ENCODE results near the gene NUDT21. TPM values are rescaled to one million over a fixed set of nuclear protein-coding genes. Genes with fewer than 3 reads are reported as not detected.
A peak's percentile ranks its signal among the peaks of the same experiment; 100 is the strongest.

The NUDT21 gene
- total RNA-seq, 1 experiment from 2014 or later: 305 TPM

- Mint-ChIP-seq H3K27me3 (ENCODE audit: insufficient read depth, unreplicated experiment) (no peaks in the 10 kb centered on the region), H3K36me3 (ENCODE audit: insufficient read depth, unreplicated experiment) (peaks cover 86% of the 10 kb centered on the region), H3K9me3 (ENCODE audit: unreplicated experiment) (no peaks in the 10 kb centered on the region), H3K27ac (ENCODE audit: unreplicated experiment) (no peak overlapping the region), H3K4me1 (ENCODE audit: low read depth, unreplicated experiment) (no peaks in the 10 kb centered on the region), H3K4me3 (ENCODE audit: unreplicated experiment) (no peak overlapping the region)
- CTCF ChIA-PET: no interaction called here
- BruUV-seq (replicated peaks): no TSS peak
- no peaks in the 10 kb centered on the region for H3K9me3 ChIP-seq
- intact Hi-C loops (cut with micrococcal nuclease; ENCODE audit: unreplicated experiment): no loop called here
- no peak overlapping the region for H3K4me3 ChIP-seq (ENCODE audit: low read depth, low read length)
- H3K4me1 ChIP-seq: no peaks in the 10 kb centered on the region
- DNase-seq: no peak
- no peak for TF ChIP-seq CTCF (IDR thresholded peaks at IDR 0.05; ENCODE audit: insufficient read depth in 1 of 2, low read depth in 1 of 2, low read length in 1 of 2, severe bottlenecking in 1 of 2, unreplicated experiment in 1 of 2)
- H3K27me3 ChIP-seq (replicated peaks; ENCODE audit: control insufficient read depth, insufficient read depth, low read length): no peaks in the 10 kb centered on the region
- POLR2A ChIA-PET: interaction anchor here (0.7 kb wide), 1 partner anchor 9 kb away, joined by 4 read pairs; the partner anchor contains the start of genes NUDT21 and OGFOD1
- H3K36me3 ChIP-seq (ENCODE audit: control insufficient read depth, insufficient read depth, low read length): no peaks in the 10 kb centered on the region; the same call in 1 of the 2 replicates
Observed at GRCh38 chr16:56460101-56460500, 9.0 kb upstream of the NUDT21 start.

DNA sequence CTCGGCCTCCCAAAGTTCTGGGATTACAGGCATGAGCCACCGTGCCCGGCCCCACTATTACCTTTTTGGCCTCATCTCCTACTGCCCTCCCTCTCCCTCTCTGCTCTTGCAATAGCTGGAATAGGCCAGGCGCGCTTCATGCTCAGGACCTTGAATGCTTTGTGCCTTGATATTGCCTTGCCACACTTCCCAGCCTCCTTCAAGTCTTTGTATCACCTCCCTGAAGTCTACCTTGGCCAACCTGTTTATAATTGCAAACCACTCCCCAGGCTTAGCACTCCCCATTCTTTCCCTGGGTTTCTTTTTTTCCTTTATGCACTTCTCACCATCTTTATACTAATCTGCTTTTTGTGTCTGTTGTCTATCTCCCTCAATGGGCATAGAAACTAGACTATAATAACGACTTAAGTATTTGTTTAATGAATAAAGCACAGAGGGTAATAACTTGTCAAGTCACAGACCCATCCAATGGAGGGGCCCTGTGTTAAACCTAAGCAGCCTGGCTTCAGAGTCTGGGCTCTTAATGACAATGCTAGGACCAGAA is 6.9 kb upstream of the NUDT21 start:
- no peaks in the 10 kb centered on the region for H3K27me3 Mint-ChIP-seq (ENCODE audit: insufficient read depth, unreplicated experiment)
- H3K4me3 ChIP-seq (ENCODE audit: low read depth, low read length): no peak overlapping the region
- H3K4me3 Mint-ChIP-seq (ENCODE audit: unreplicated experiment): no peak overlapping the region
- peaks cover 84% of the 10 kb centered on the region for H3K36me3 Mint-ChIP-seq (ENCODE audit: insufficient read depth, unreplicated experiment)
- H3K9me3 ChIP-seq: no peaks in the 10 kb centered on the region
- ChIA-PET POLR2A (no interaction called here), CTCF (no interaction called here)
- no peaks in the 10 kb centered on the region for H3K9me3 Mint-ChIP-seq (ENCODE audit: unreplicated experiment)
- intact Hi-C loops (cut with micrococcal nuclease; ENCODE audit: unreplicated experiment): no loop called here
- H3K27me3 ChIP-seq (replicated peaks; ENCODE audit: control insufficient read depth, insufficient read depth, low read length): no peaks in the 10 kb centered on the region
- DNase-seq: no peak
- H3K27ac Mint-ChIP-seq (ENCODE audit: unreplicated experiment): no peak overlapping the region
- H3K4me1 ChIP-seq: no peaks in the 10 kb centered on the region
- TF ChIP-seq CTCF (IDR thresholded peaks at IDR 0.05; ENCODE audit: insufficient read depth in 1 of 2, low read depth in 1 of 2, low read length in 1 of 2, severe bottlenecking in 1 of 2, unreplicated experiment in 1 of 2): no peak
- no peaks in the 10 kb centered on the region for H3K4me1 Mint-ChIP-seq (ENCODE audit: low read depth, unreplicated experiment)
- no TSS peak for BruUV-seq (replicated peaks)
- no peaks in the 10 kb centered on the region; the same call in 1 of the 2 replicates for H3K36me3 ChIP-seq (ENCODE audit: control insufficient read depth, insufficient read depth, low read length)

DNA sequence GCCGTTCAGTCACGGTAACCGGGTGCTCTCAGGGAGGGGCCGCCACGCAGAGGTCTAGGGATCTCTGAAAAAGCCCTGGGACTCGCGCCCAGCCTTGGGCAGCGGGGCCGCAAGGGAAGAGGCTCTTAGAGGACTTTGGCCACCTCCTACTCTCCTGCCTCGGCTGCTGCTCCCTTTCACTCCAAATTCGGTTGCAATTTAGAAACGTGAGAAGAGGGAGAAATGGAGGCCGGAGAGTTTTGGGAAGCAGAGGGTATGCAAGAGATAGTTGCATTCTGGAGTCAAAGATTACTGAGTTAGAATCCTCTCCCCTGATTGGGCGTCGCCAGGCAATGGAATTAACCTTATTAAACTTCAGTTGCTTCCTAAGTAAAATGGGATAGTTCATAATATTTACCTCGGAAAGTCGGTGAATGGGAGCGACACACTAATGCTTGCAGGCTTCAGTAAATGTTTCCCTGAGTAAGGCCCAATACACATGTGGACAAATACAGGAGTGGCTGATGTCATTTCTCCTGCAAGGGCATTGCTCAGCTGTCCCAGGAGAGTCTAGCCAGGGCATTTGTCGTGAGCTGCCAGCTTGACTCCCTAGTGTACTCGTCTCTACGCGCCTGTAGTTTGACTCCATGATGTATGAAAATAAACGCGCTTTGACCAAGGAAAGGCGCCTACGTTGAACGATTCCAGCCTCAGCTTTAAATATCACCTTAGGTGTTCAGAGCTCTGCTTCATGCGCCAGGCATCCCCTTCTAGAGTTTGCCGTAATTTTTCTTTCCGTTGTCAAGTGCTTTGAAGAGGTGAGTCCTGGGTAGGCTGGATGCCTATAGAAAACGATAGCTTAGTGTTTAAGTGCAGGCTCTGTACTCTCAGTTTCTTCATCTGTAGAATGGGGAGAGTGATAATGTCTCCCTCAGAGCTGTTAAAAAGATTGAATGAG is 889 bp upstream of the NUDT21 start:
- DNase-seq: peak; percentile 43 to 48
- H3K4me1 ChIP-seq: peaks cover 29% of the 10 kb centered on the region
- BruUV-seq (replicated peaks): TSS peak; percentile 54
- Mint-ChIP-seq H3K9me3 (ENCODE audit: unreplicated experiment) (no peaks in the 10 kb centered on the region), H3K4me1 (ENCODE audit: low read depth, unreplicated experiment) (peaks cover 29% of the 10 kb centered on the region), H3K27ac (ENCODE audit: unreplicated experiment) (peak overlapping the region; percentile 90), H3K27me3 (ENCODE audit: insufficient read depth, unreplicated experiment) (no peaks in the 10 kb centered on the region), H3K4me3 (ENCODE audit: unreplicated experiment) (peak overlapping the region; percentile 81), H3K36me3 (ENCODE audit: insufficient read depth, unreplicated experiment) (peaks cover 50% of the 10 kb centered on the region)
- no peak for TF ChIP-seq CTCF (IDR thresholded peaks at IDR 0.05; ENCODE audit: insufficient read depth in 1 of 2, low read depth in 1 of 2, low read length in 1 of 2, severe bottlenecking in 1 of 2, unreplicated experiment in 1 of 2)
- intact Hi-C loops (cut with micrococcal nuclease; ENCODE audit: unreplicated experiment): loop anchor here (1.0 kb wide), 2 partner anchors 27 to 41 kb away; partner anchors contain the start of gene AMFR
- CTCF ChIA-PET: interaction anchor here (0.6 to 1.0 kb wide), 5 partner anchors 42 to 250 kb away, joined by 4 to 7 read pairs (median 5); no protein-coding TSS in a partner anchor
- H3K36me3 ChIP-seq (ENCODE audit: control insufficient read depth, insufficient read depth, low read length): no peaks in the 10 kb centered on the region
- POLR2A ChIA-PET: interaction anchor here (0.5 to 1.0 kb wide), 6 partner anchors 8 to 412 kb away, joined by 3 to 6 read pairs (median 4); partner anchors contain the start of gene MT2A
- H3K9me3 ChIP-seq: no peaks in the 10 kb centered on the region
- no peaks in the 10 kb centered on the region for H3K27me3 ChIP-seq (replicated peaks; ENCODE audit: control insufficient read depth, insufficient read depth, low read length)
- H3K4me3 ChIP-seq (ENCODE audit: low read depth, low read length): peak overlapping the region; percentile 62
